Endodermal cell (in vitro differentiated cells): ENCODE results near the gene DDX21. TPM values are rescaled to one million over a fixed set of nuclear protein-coding genes. Genes with fewer than 3 reads are reported as not detected.
"Not testable (repeated sequence)": the region's sequence is repeated elsewhere in the genome, so short reads cannot be mapped to it uniquely, and the experiment has no call there.

Experiments
- DNase-seq: peaks from one replicate; pipeline ENCODE4 v3.0.0-alpha.2; 2017
- H3K27ac ChIP-seq: 2 replicates; pipeline ENCODE4 v1.5.1; 2013; ENCODE audit warnings: mild to moderate bottlenecking, low read depth, low read length, moderate library complexity
- H3K27me3 ChIP-seq: 2 replicates; pipeline ENCODE4 v1.6.1; 2013; ENCODE audit warnings: mild to moderate bottlenecking, low read length, moderate library complexity; ENCODE audit not compliant: insufficient read depth, control insufficient read depth, poor library complexity, severe bottlenecking
- H3K36me3 ChIP-seq: 2 replicates; pipeline ENCODE4 v1.7.0; 2013; ENCODE audit warnings: mild to moderate bottlenecking, low read length, moderate library complexity; ENCODE audit not compliant: control insufficient read depth, insufficient read depth
- H3K4me1 ChIP-seq: one replicate; pipeline ENCODE4 v1.7.0; 2013; ENCODE audit warnings: low read length; ENCODE audit not compliant: control insufficient read depth, insufficient read depth
- H3K4me3 ChIP-seq: 2 replicates; pipeline ENCODE4 v1.5.1; 2013; ENCODE audit warnings: mild to moderate bottlenecking, low read length, moderate library complexity
- H3K9ac ChIP-seq: 2 replicates; pipeline ENCODE4 v1.6.1; 2013; ENCODE audit warnings: mild to moderate bottlenecking, low read length, moderate library complexity; ENCODE audit not compliant: poor library complexity, severe bottlenecking; ENCODE audit errors: extremely low read depth
- H3K9me3 ChIP-seq: 2 replicates; pipeline ENCODE4 v1.6.1; 2013; ENCODE audit warnings: mild to moderate bottlenecking, low read length, moderate library complexity; ENCODE audit not compliant: control insufficient read depth
- H3K27ac Mint-ChIP-seq: 2 replicates; pipeline ENCODE4 v1.8.0; 2020; ENCODE audit warnings: mixed read lengths
- H3K27me3 Mint-ChIP-seq: 2 replicates; pipeline ENCODE4 v1.8.0; 2021; ENCODE audit warnings: mild to moderate bottlenecking, mixed read lengths; ENCODE audit not compliant: insufficient read depth
- H3K36me3 Mint-ChIP-seq: 2 replicates; pipeline ENCODE4 v1.8.0; 2020; ENCODE audit warnings: low read depth, mixed read lengths
- H3K4me1 Mint-ChIP-seq: 2 replicates; pipeline ENCODE4 v1.8.0; 2020; ENCODE audit warnings: mixed read lengths
- H3K4me3 Mint-ChIP-seq: 2 replicates; pipeline ENCODE4 v1.8.0; 2020; ENCODE audit warnings: mild to moderate bottlenecking, moderate library complexity, mixed read lengths
- H3K9me3 Mint-ChIP-seq: 2 replicates; pipeline ENCODE4 v1.8.0; 2020; ENCODE audit warnings: mild to moderate bottlenecking, mixed read lengths
- WGBS, 2 experiments: methylation state at CpG; one replicate each; pipeline versions ENCODE4 v1.1.5 to v1.1.7; 2013; ENCODE audit warnings: missing lambda C conversion rate in 2 of 2, mixed read lengths in 1 of 2; ENCODE audit not compliant: insufficient coverage in 1 of 2, insufficient read length in 1 of 2; 5-methylcytosine and 5-hydroxymethylcytosine counted together
- total RNA-seq, 2 donors: library from RNA; stranded (reverse); fragmentation: NEBNext Ultra II Directional in 1 of 2; extraction: Animal tissue kit (Norgen Biotek cat#: 25700) in 1 of 2; gene quantifications; 2 replicates in 1 of 2; 3 replicates in 1 of 2; pipeline ENCODE4 v1.2.1, GENCODE V29; 2021
- TF ChIP-seq, protein P1 (sequence below): fragments of 200-600 bp; sonication (generic); conservative IDR thresholded peaks from 2 replicates; pipeline ENCODE4 v1.5.0; 2021; ENCODE audit warnings: antibody characterized with exemption, mild to moderate bottlenecking

Gene DDX21
- total RNA-seq, 2 donors from 2014 or later, result 64.7 to 78.7 TPM

DNA sequence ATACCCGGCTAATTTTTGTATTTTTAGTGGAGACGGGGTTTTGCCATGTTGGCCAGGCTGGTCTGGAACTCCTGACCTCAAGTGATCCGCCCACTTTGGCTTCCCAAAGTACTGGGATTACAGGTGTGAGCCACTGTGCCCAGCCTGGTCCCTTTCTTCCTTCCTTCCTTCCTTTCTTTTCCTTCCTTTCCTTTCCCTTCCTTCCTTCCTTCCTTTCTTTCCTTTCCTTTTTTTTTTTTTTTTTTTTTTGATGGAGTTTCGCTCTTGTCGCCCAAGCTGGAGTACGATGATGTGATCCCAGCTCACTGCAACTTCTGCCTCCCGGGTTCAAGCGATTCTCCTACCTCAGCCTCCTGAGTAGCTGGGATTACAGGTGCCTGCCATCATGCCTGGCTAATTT, 26.1 kb upstream of the DDX21 start:
- H3K27me3 Mint-ChIP-seq, H3K9me3 ChIP-seq, H3K9me3 Mint-ChIP-seq, H3K9ac ChIP-seq, H3K4me1 Mint-ChIP-seq, DNase-seq, H3K27ac Mint-ChIP-seq, H3K27ac ChIP-seq, H3K4me1 ChIP-seq, H3K27me3 ChIP-seq, H3K4me3 ChIP-seq, H3K4me3 Mint-ChIP-seq: not testable (repeated sequence)
- H3K36me3 Mint-ChIP-seq, result peaks cover 43% of the 10 kb centered on the region
- H3K36me3 ChIP-seq, result peaks cover 46% of the 10 kb centered on the region
- 84 to 98% methylated on average over 4 to 8 of the region's 8 CpGs for WGBS, 2 experiments

DNA sequence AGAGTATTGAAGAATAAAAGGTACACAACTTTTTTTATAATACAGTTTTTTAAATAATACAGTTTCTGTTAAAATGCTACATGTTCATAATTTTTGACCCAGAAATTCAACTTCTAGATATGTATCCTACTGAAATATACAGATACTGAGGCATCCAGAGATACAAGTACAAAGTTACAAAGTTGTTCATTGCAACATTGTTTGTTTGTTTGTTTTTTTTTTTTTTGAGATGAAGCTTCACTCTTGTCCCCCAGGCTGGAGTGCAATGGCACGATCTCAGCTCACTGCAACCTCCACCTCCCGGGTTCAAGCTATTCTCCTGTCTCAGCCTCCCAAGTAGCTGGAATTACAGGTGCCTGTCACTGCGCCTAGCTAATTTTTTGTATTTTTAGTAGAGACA, 23.1 kb upstream of the DDX21 start:
- not testable (repeated sequence) for H3K9ac ChIP-seq, H3K4me3 Mint-ChIP-seq, H3K4me1 ChIP-seq, H3K27me3 ChIP-seq, H3K4me1 Mint-ChIP-seq, H3K27me3 Mint-ChIP-seq, H3K27ac Mint-ChIP-seq, H3K4me3 ChIP-seq, H3K9me3 ChIP-seq, DNase-seq, H3K27ac ChIP-seq, H3K9me3 Mint-ChIP-seq
- 91 to 93% methylated on average over 3 of the region's 3 CpGs for WGBS, 2 experiments
- H3K36me3 Mint-ChIP-seq, result peaks cover 56% of the 10 kb centered on the region
- peaks cover 63% of the 10 kb centered on the region for H3K36me3 ChIP-seq

DNA sequence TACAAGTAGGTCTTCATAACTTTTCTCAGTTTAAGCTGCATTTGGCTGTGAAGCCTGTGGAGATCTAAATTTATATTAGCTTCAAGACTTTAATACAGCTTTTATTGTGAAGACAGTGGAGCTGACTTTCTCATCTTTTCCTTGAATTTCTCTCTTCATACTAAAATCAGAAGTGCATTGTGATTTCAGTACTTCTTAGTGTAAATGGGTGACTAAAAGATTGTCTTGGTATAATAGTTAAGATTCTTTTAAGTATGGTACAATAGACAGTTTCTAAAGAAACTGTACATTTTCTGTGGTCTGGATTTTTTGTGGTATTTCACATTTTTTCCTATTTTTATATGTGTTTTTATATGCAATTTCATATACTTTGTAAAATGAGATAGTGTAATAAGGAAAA, 21.0 kb upstream of the DDX21 start:
- no peak overlapping the region for H3K4me3 Mint-ChIP-seq
- H3K9me3 ChIP-seq, result no peaks in the 10 kb centered on the region
- no peak for DNase-seq
- no peak overlapping the region for H3K27ac ChIP-seq
- no peak overlapping the region for H3K4me3 ChIP-seq
- peaks cover 70% of the 10 kb centered on the region for H3K36me3 ChIP-seq
- no peaks in the 10 kb centered on the region for H3K9me3 Mint-ChIP-seq
- H3K4me1 Mint-ChIP-seq, result no peaks in the 10 kb centered on the region
- no peak overlapping the region for H3K9ac ChIP-seq
- no peaks in the 10 kb centered on the region for H3K4me1 ChIP-seq
- H3K36me3 Mint-ChIP-seq, result peaks cover 49% of the 10 kb centered on the region
- no peaks in the 10 kb centered on the region for H3K27me3 Mint-ChIP-seq
- H3K27ac Mint-ChIP-seq, result no peak overlapping the region
- H3K27me3 ChIP-seq, result no peaks in the 10 kb centered on the region
- TF ChIP-seq, protein P1, sequence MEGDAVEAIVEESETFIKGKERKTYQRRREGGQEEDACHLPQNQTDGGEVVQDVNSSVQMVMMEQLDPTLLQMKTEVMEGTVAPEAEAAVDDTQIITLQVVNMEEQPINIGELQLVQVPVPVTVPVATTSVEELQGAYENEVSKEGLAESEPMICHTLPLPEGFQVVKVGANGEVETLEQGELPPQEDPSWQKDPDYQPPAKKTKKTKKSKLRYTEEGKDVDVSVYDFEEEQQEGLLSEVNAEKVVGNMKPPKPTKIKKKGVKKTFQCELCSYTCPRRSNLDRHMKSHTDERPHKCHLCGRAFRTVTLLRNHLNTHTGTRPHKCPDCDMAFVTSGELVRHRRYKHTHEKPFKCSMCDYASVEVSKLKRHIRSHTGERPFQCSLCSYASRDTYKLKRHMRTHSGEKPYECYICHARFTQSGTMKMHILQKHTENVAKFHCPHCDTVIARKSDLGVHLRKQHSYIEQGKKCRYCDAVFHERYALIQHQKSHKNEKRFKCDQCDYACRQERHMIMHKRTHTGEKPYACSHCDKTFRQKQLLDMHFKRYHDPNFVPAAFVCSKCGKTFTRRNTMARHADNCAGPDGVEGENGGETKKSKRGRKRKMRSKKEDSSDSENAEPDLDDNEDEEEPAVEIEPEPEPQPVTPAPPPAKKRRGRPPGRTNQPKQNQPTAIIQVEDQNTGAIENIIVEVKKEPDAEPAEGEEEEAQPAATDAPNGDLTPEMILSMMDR, result no peak

DNA sequence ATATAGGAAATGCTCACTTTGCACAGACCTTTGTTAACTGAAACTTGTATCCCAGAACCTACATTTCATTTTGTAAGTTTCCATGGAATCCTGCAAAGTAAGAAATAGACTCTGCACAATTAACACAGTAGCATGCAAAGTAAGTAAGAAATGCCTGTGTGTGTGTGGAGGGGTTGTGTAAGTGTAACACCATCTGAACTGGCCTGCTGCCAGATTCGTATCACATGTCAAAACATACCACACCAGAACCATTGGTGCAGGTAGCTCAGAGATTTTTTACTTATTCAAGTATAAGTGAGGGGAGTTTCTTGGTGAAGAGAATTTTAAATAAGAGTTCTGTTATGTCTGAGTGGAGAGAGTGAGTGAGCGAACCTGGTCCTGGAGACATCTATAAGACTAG, 17.9 kb upstream of the DDX21 start:
- H3K4me3 Mint-ChIP-seq, result no peak overlapping the region

More for the DNA sequence above, 17.9 kb upstream of the DDX21 start:
- Mint-ChIP-seq H3K36me3 (peaks cover 42% of the 10 kb centered on the region), H3K9me3 (no peaks in the 10 kb centered on the region), H3K27me3 (no peaks in the 10 kb centered on the region), H3K4me1 (no peaks in the 10 kb centered on the region), H3K27ac (no peak overlapping the region)
- H3K9ac ChIP-seq, result no peak overlapping the region
- DNase-seq, result no peak
- TF ChIP-seq, protein P1, result no peak
- no peaks in the 10 kb centered on the region for H3K4me1 ChIP-seq
- H3K9me3 ChIP-seq, result no peaks in the 10 kb centered on the region
- H3K4me3 ChIP-seq, result no peak overlapping the region
- no peak overlapping the region for H3K27ac ChIP-seq
- H3K36me3 ChIP-seq, result peaks cover 63% of the 10 kb centered on the region
- WGBS, 2 experiments, result 93% methylated on average over 1 of the region's 2 CpGs; no CpG with 5 or more reads in 1 of the 2 experiments
- H3K27me3 ChIP-seq, result no peaks in the 10 kb centered on the region
